Measurements from ENCODE around the gene HS3ST4.

GRCh38 chr16:25925421-25925820 lies 233.7 kb downstream of the HS3ST4 start:
- TF ChIP-seq GATA2 (IDR thresholded peaks at IDR 0.05; ENCODE audit: low read depth, low read length), result no peak
- no peak for TF ChIP-seq GATA3 (IDR thresholded peaks at IDR 0.05; ENCODE audit: low read depth, low read length)

Measured in SH-SY5Y (cell line).